PFSK-1 (cell line): ENCODE data around the gene ATP6V1G2.

ENCODE experiments used
- FOXP2 ChIP-seq: optimal IDR thresholded peaks from 2 replicates; pipeline ENCODE3; 2011; ENCODE audit warnings: borderline replicate concordance, control low read depth, inconsistent platforms; ENCODE audit not compliant: insufficient read depth; ENCODE audit errors: extremely low read length, extremely low read depth
- POLR2AphosphoS5 ChIP-seq: IDR thresholded peaks from 2 replicates; pipeline ENCODE4 v1.6.1; 2012; ENCODE audit warnings: low read depth, mild to moderate bottlenecking, control low read depth, low read length, moderate library complexity
- TAF1 ChIP-seq: IDR thresholded peaks from 2 replicates; pipeline ENCODE4 v1.6.1; 2012; ENCODE audit warnings: low read length, control low read depth, borderline replicate concordance; ENCODE audit not compliant: insufficient read depth

DNA sequence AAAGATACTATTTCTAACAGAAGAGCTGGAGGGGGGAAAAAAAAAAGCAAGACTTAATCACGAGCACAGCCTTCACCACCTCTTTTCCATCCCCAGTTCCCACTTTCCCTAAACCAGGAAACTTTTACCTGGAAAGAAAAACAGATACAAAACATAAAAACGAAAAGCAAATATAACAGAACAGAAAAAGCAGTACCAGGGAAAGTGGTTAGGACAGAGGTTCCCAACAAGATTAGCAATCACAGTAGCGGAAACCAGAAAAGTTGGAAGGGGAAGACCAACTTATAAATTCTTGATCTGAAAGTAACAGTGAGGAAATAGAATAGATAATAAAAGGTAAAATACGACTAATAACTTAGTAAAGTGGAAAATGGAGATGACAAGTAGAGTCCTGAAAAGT is 5.8 kb downstream of the ATP6V1G2 start:
- TF ChIP-seq TAF1 (no peak), POLR2AphosphoS5 (no peak), FOXP2 (no peak)
